Activated gamma-delta T cell treated with Interleukin-2 at 50 U/mL for 16 hours (primary cell): ENCODE data around the gene DCAF4.

ENCODE experiments used
- DNase-seq: peaks from one replicate; pipeline ENCODE4 v3.0.0-alpha.2; 2020

Gene DCAF4

GRCh38 chr14:72926292-72927028, at the start of gene DCAF4:
Gene DCAF4 (plus strand): TSS chr14:72926464. CDS start chr14:72937979, 11,515 bp downstream.
- DNase-seq: peak; percentile 93

- DNase-seq: no peak
Observed at GRCh38 chr14:72876710-72877063, 49.6 kb upstream of the DCAF4 start.

GRCh38 chr14:72878746-72879145, 47.5 kb upstream of the DCAF4 start:
- DNase-seq: no peak

GRCh38 chr14:72879431-72879830, 46.8 kb upstream of the DCAF4 start:
- no peak for DNase-seq

- DNase-seq: no peak
Observed at GRCh38 chr14:72880164-72880563, 46.1 kb upstream of the DCAF4 start.

GRCh38 chr14:72880820-72881219, 45.4 kb upstream of the DCAF4 start:
- DNase-seq: no peak

- DNase-seq: no peak
Observed at GRCh38 chr14:72881543-72881942, 44.7 kb upstream of the DCAF4 start.

GRCh38 chr14:72882047-72882446, 44.2 kb upstream of the DCAF4 start:
- DNase-seq: no peak

- no peak for DNase-seq
Observed at GRCh38 chr14:72882463-72882862, 43.8 kb upstream of the DCAF4 start.

GRCh38 chr14:72883109-72883508, 43.2 kb upstream of the DCAF4 start:
- DNase-seq: no peak

GRCh38 chr14:72883961-72884360, 42.3 kb upstream of the DCAF4 start:
- no peak for DNase-seq

GRCh38 chr14:72884386-72884785, 41.9 kb upstream of the DCAF4 start:
- DNase-seq: no peak

GRCh38 chr14:72887514-72887913, 38.8 kb upstream of the DCAF4 start:
- no peak for DNase-seq

GRCh38 chr14:72888192-72888591, 38.1 kb upstream of the DCAF4 start:
- no peak for DNase-seq

GRCh38 chr14:72888636-72889201, 37.5 kb upstream of the DCAF4 start:
- no peak for DNase-seq

- DNase-seq: no peak
Observed at GRCh38 chr14:72889366-72889765, 36.9 kb upstream of the DCAF4 start.

GRCh38 chr14:72891666-72892102, 34.6 kb upstream of the DCAF4 start:
- no peak for DNase-seq

- DNase-seq: peak; percentile 10
Observed at GRCh38 chr14:72892103-72892878, 34.0 kb upstream of the DCAF4 start.

- peak; percentile 29 for DNase-seq
Observed at GRCh38 chr14:72892879-72893635, 33.2 kb upstream of the DCAF4 start.

GRCh38 chr14:72893636-72894322, 32.5 kb upstream of the DCAF4 start, which contains the start of gene DPF3:
Gene DPF3 (minus strand): TSS chr14:72894101. CDS start chr14:72894088, 13 bp downstream.
- DNase-seq: peak; percentile 91

- DNase-seq: no peak
Observed at GRCh38 chr14:72894323-72894622, 32.0 kb upstream of the DCAF4 start.

GRCh38 chr14:72894623-72895378, 31.5 kb upstream of the DCAF4 start:
- no peak for DNase-seq
